CD4-positive, alpha-beta T cell treated with Interleukin-15 for 4 hours (primary cell): ENCODE measurements around the gene FLT1.

Experiments
- DNase-seq: peaks from one replicate; pipeline ENCODE4 v3.0.0-alpha.2; 2020; ENCODE audit warnings: low spot score

Gene FLT1

GRCh38 chr13:28528848-28529247 is 33.9 kb upstream of the FLT1 start:
- DNase-seq = no peak

GRCh38 chr13:28528388-28528787 is 33.5 kb upstream of the FLT1 start:
- DNase-seq = no peak

GRCh38 chr13:28527629-28528028 is 32.7 kb upstream of the FLT1 start:
- no peak for DNase-seq

- DNase-seq = no peak
Observed at GRCh38 chr13:28526876-28527275, 31.9 kb upstream of the FLT1 start.

GRCh38 chr13:28522871-28523270 is 27.9 kb upstream of the FLT1 start:
- DNase-seq = no peak

- no peak for DNase-seq
Observed at GRCh38 chr13:28513745-28514144, 18.8 kb upstream of the FLT1 start.

GRCh38 chr13:28510542-28510941 is 15.6 kb upstream of the FLT1 start:
- DNase-seq = no peak

GRCh38 chr13:28510066-28510465 is 15.1 kb upstream of the FLT1 start:
- no peak for DNase-seq

- DNase-seq = no peak
Observed at GRCh38 chr13:28505543-28506135, 10.7 kb upstream of the FLT1 start.

GRCh38 chr13:28503182-28503967 is 8.4 kb upstream of the FLT1 start:
- no peak for DNase-seq

GRCh38 chr13:28501547-28501946 is 6.6 kb upstream of the FLT1 start:
- no peak for DNase-seq

GRCh38 chr13:28499609-28500008 is 4.7 kb upstream of the FLT1 start:
- DNase-seq = no peak

GRCh38 chr13:28498481-28499115 is 3.7 kb upstream of the FLT1 start:
- DNase-seq = no peak

- DNase-seq = no peak
Observed at GRCh38 chr13:28497143-28497876, 2.4 kb upstream of the FLT1 start.

GRCh38 chr13:28496188-28496564 is 1.2 kb upstream of the FLT1 start:
- no peak for DNase-seq

- no peak for DNase-seq
Observed at GRCh38 chr13:28495538-28496187, 735 bp upstream of the FLT1 start.

GRCh38 chr13:28494504-28494777 is 487 bp downstream of the FLT1 start:
- DNase-seq = no peak

- no peak for DNase-seq
Observed at GRCh38 chr13:28493740-28494503, 1.0 kb downstream of the FLT1 start.

GRCh38 chr13:28492569-28493367 is 2.2 kb downstream of the FLT1 start:
- DNase-seq = no peak

- no peak for DNase-seq
Observed at GRCh38 chr13:28490061-28490460, 4.9 kb downstream of the FLT1 start.

- DNase-seq = no peak
Observed at GRCh38 chr13:28489524-28489931, 5.4 kb downstream of the FLT1 start.
